Kidney epithelial cell (primary cell): ENCODE measurements around the gene MRPL14. TPM values are rescaled to one million over a fixed set of nuclear protein-coding genes. Genes with fewer than 3 reads are reported as not detected.

Experiments used
- DNase-seq: peaks from one replicate; pipeline ENCODE4 v3.0.0-alpha.2; 2010; ENCODE audit warnings: low read depth
- H3K27me3 ChIP-seq: 2 replicates; pipeline ENCODE4 v1.6.0; 2011; ENCODE audit warnings: low read length; ENCODE audit not compliant: control insufficient read depth, insufficient read depth
- H3K36me3 ChIP-seq: 2 replicates; pipeline ENCODE4 v1.5.1; 2011; ENCODE audit warnings: low read length; ENCODE audit not compliant: control insufficient read depth, insufficient read depth
- H3K4me3 ChIP-seq: 2 replicates; pipeline ENCODE4 v1.5.1; 2011; ENCODE audit warnings: low read depth, mild to moderate bottlenecking, control low read depth, low read length
- total RNA-seq: library from RNA; depleted of rRNA; stranded (reverse); fragments of >200 nt; gene quantifications from 2 replicates; pipeline ENCODE4 v1.2.3, GENCODE V29; 2015
- TF ChIP-seq, protein P1 (sequence below): IDR thresholded peaks from 2 replicates; pipeline ENCODE4 v1.5.1; 2011; ENCODE audit warnings: mild to moderate bottlenecking, moderate library complexity, low read length, control low read depth, inconsistent platforms; ENCODE audit not compliant: insufficient read depth, poor library complexity, severe bottlenecking

Gene MRPL14
- total RNA-seq, 1 donor from 2014 or later = 98.5 TPM

DNA sequence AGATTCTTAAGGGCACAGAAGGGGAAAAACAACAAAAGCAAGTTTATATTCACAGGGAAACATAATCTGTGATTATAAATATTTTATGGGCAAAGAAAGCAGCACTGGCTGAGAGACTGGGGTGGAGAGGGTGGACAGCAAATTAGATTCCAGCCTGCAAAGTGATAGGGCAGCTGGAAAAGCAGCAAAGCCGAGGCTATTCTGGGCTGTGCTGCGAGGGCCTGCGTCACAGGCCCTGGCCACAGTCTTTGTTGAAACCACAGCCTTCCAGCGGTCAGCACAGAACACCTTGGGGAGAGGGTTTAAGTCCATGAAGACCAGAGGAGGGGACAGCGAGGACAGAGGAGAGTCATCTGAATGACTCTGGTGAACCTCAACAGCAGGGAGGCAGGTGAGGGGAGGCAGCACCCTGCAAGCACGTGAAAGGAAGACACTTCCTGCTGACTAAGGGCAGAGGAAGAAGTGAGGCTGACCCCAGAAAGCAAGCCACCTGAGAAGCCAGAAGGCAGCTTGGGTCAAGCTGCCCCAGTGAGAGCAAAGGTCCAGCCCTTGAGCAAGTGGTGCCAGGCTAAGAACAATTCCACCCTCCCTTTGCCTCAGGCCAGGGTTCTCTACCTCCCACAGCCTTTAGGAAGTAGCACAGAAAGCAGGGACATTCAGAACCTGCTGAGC, 17.1 kb downstream of the MRPL14 start:
- no peak for DNase-seq
- H3K4me3 ChIP-seq = no peak overlapping the region
- H3K27me3 ChIP-seq = no peaks in the 10 kb centered on the region
- TF ChIP-seq, protein P1, sequence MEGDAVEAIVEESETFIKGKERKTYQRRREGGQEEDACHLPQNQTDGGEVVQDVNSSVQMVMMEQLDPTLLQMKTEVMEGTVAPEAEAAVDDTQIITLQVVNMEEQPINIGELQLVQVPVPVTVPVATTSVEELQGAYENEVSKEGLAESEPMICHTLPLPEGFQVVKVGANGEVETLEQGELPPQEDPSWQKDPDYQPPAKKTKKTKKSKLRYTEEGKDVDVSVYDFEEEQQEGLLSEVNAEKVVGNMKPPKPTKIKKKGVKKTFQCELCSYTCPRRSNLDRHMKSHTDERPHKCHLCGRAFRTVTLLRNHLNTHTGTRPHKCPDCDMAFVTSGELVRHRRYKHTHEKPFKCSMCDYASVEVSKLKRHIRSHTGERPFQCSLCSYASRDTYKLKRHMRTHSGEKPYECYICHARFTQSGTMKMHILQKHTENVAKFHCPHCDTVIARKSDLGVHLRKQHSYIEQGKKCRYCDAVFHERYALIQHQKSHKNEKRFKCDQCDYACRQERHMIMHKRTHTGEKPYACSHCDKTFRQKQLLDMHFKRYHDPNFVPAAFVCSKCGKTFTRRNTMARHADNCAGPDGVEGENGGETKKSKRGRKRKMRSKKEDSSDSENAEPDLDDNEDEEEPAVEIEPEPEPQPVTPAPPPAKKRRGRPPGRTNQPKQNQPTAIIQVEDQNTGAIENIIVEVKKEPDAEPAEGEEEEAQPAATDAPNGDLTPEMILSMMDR = no peak
- peaks cover 7% of the 10 kb centered on the region for H3K36me3 ChIP-seq

DNA sequence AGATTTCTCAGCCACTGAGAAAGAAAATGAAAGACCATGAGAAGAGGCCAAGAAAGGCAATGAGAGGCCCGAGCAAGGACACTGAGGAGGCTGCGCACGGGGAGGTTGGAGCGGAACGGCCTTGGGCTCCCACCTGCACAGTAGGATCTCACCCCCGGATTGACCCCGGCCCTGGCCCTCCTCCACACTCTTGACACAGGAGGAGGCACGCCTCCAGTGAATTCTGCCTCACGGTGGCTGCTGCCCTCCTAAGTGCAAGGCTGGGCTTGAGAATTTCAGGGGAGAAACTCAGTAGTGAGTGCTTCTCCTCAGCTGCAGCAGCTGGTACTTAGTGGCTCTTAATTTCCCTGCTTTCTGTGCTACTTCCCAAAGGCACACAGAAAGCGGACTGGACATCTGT, 18.0 kb downstream of the MRPL14 start:
- no peak for DNase-seq
- H3K36me3 ChIP-seq = peaks cover 7% of the 10 kb centered on the region
- no peaks in the 10 kb centered on the region for H3K27me3 ChIP-seq
- H3K4me3 ChIP-seq = no peak overlapping the region
- TF ChIP-seq, protein P1 = no peak

DNA sequence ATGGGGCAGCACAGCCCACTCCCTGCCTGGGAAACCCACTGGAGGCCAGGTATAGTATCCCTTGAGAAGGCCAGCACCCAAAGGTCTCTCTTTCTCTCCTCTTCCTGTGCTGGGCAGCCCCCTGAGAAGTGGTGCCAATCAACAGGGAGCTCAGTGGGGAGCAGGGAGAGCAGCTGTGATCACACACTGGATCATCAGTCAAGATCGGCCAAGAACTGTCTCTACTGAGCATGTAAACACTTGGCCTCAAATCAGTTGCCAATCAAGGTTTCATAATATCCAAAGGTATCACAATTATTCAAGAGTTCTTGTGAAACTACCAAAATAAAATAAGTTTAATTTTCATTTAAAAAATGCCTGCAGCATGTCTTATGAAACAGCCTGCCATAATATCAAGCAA, 18.8 kb downstream of the MRPL14 start:
- H3K36me3 ChIP-seq = peaks cover 8% of the 10 kb centered on the region
- no peak overlapping the region for H3K4me3 ChIP-seq
- H3K27me3 ChIP-seq = no peaks in the 10 kb centered on the region
- TF ChIP-seq, protein P1 = no peak
- DNase-seq = no peak

DNA sequence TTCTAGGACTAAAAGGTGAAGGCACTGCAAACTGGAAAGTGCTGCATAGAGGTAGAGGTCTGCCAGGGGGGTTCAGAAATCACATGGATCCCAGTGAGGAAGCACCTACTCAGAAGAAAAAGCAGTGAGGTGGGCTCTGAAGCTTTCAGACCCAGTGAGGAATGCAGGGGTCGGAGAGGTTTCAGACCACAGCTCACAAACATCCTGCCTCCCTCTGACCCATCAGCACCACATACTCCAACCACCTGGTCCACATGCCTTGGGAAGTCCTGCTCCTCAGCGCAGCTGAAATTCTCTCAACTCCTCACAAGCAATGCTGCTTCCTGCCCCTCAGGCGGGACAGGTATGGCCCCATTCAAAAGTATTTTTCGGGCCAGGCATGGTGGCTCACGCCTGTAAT, 20.2 kb downstream of the MRPL14 start:
- Histone ChIP-seq H3K36me3 (peaks cover 8% of the 10 kb centered on the region), H3K4me3 (no peak overlapping the region), H3K27me3 (no peaks in the 10 kb centered on the region)
- no peak for DNase-seq
- TF ChIP-seq, protein P1 = no peak

DNA sequence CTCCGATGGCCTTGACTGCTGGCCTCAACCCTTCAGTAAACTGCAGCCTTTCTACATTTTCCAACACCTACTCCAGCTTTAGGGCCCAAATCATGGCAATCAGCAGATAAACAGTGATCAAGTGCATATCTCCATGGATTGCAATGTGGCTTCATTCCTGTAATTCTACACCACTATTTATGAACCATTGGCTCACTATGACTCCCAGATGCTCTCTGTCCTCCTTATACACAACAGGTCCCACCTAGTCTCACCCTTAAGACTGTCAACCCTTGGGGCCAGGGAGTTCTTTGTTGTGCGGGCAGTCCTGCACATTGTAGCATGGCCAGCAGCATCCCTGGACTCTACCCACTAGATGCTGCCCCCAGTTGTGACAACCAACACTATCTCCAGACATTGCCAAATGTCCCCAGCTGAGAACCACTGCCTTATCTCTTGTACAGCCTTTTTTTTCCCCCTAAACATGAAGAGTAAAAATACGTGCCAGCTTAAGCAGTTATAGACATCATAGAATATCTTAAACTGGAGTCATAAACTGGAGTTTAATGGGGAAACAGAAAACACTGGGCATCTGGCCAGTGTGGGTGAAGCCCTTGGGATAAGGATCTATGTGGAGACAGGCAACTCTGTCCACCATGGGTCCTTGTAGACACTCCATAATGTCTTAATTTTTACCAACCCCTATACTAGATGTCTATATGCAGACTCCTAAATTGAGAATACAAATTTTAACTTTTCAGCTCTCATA, 21.1 kb downstream of the MRPL14 start:
- TF ChIP-seq, protein P1 = no peak
- DNase-seq = no peak
- H3K36me3 ChIP-seq = peaks cover 8% of the 10 kb centered on the region
- no peaks in the 10 kb centered on the region for H3K27me3 ChIP-seq
- H3K4me3 ChIP-seq = no peak overlapping the region

DNA sequence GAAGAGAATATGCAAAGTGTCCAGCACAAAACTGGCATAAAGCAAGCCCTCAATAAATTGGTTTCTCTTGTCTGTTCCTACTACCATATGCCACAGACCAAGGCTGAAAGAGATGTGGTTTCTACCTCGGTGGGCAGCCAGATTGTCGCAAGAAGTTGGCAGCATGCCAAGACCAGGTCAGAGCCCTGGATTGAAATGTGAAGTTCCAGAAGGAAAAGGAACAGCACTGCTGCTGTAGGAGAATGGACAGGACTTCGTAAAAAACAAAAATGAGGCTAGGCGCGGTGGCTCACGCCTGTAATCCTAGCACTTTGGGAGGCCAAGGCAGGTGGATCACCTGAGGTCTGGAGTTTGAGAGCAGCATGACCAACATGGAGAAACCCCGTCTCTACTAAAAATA, 22.1 kb downstream of the MRPL14 start:
- TF ChIP-seq, protein P1 = no peak
- H3K27me3 ChIP-seq = no peaks in the 10 kb centered on the region
- no peak for DNase-seq
- H3K36me3 ChIP-seq = peaks cover 4% of the 10 kb centered on the region
- H3K4me3 ChIP-seq = no peak overlapping the region
